Bronchial epithelial cell (primary cell): Measurements from ENCODE around the gene NCK1. TPM values are rescaled to one million over a fixed set of nuclear protein-coding genes. Genes with fewer than 3 reads are reported as not detected.

Experiments
- DNase-seq: peaks from one replicate; pipeline ENCODE4 v3.0.0-alpha.2; 2010; ENCODE audit warnings: low read depth
- FAIRE-seq: peaks from 2 replicates; lab custom pipeline; 2011; peaks lifted over from hg19 to GRCh38; lab: Jason Lieb, UNC
- H3K27me3 ChIP-seq: 2 replicates; pipeline ENCODE4 v1.5.1; 2011; ENCODE audit warnings: low read length; ENCODE audit not compliant: control insufficient read depth, insufficient read depth
- H3K36me3 ChIP-seq: 2 replicates; pipeline ENCODE4 v1.5.1; 2011; ENCODE audit warnings: low read length; ENCODE audit not compliant: control insufficient read depth, insufficient read depth
- H3K4me3 ChIP-seq: 2 replicates; pipeline ENCODE4 v1.5.1; 2011; ENCODE audit warnings: mild to moderate bottlenecking, low read depth, low read length, control low read depth
- CTCF ChIP-seq: IDR thresholded peaks from 2 replicates; pipeline ENCODE4 v1.5.1; 2011; ENCODE audit warnings: mild to moderate bottlenecking, moderate library complexity, low read length, control low read depth, inconsistent platforms; ENCODE audit not compliant: insufficient read depth, severe bottlenecking
- total RNA-seq: library from RNA; depleted of rRNA; stranded (reverse); fragments of >200 nt; gene quantifications from 2 replicates; pipeline ENCODE4 v1.2.1, GENCODE V29; 2014

Gene NCK1
- total RNA-seq, 1 donor from 2014 or later = 81.6 TPM

- DNase-seq (no peak), FAIRE-seq (no peak)
- TF ChIP-seq CTCF = no peak
- Histone ChIP-seq H3K4me3 (no peak overlapping the region), H3K27me3 (no peaks in the 10 kb centered on the region), H3K36me3 (peaks cover 2% of the 10 kb centered on the region)
These were observed 77.5 kb downstream of the NCK1 start for GRCh38 chr3:136939489-136939888.

- Histone ChIP-seq H3K36me3 (peaks cover 4% of the 10 kb centered on the region), H3K4me3 (no peak overlapping the region), H3K27me3 (no peaks in the 10 kb centered on the region)
- FAIRE-seq (no peak), DNase-seq (no peak)
- no peak for TF ChIP-seq CTCF
These were observed 80.8 kb downstream of the NCK1 start for GRCh38 chr3:136942803-136943202.

- FAIRE-seq (no peak), DNase-seq (no peak)
- H3K4me3 ChIP-seq = no peak overlapping the region
- TF ChIP-seq CTCF = no peak
- H3K36me3 ChIP-seq = peaks cover 4% of the 10 kb centered on the region
- no peaks in the 10 kb centered on the region for H3K27me3 ChIP-seq
These were observed 81.4 kb downstream of the NCK1 start for GRCh38 chr3:136943436-136943835.

- Histone ChIP-seq H3K36me3 (peaks cover 4% of the 10 kb centered on the region), H3K27me3 (no peaks in the 10 kb centered on the region), H3K4me3 (no peak overlapping the region)
- TF ChIP-seq CTCF = no peak
- FAIRE-seq = no peak
- no peak for DNase-seq
These were observed 85.0 kb downstream of the NCK1 start for GRCh38 chr3:136946978-136947377.

GRCh38 chr3:136947477-136947876 is 85.5 kb downstream of the NCK1 start:
- H3K36me3 ChIP-seq = peaks cover 4% of the 10 kb centered on the region
- TF ChIP-seq CTCF = no peak
- no peaks in the 10 kb centered on the region for H3K27me3 ChIP-seq
- DNase-seq = no peak
- no peak for FAIRE-seq
- no peak overlapping the region for H3K4me3 ChIP-seq

- FAIRE-seq = no peak
- DNase-seq = no peak
- no peaks in the 10 kb centered on the region for H3K27me3 ChIP-seq
- H3K4me3 ChIP-seq = no peak overlapping the region
- H3K36me3 ChIP-seq = peaks cover 2% of the 10 kb centered on the region
- TF ChIP-seq CTCF = no peak
These were observed 87.1 kb downstream of the NCK1 start for GRCh38 chr3:136949146-136949545.
